Endodermal cell (in vitro differentiated cells): ENCODE results near the gene ACYP2. TPM values are rescaled to one million over a fixed set of nuclear protein-coding genes. Genes with fewer than 3 reads are reported as not detected.

Experiments
- DNase-seq: peaks from one replicate; pipeline ENCODE4 v3.0.0-alpha.2; 2017
- H3K27ac ChIP-seq: 2 replicates; pipeline ENCODE4 v1.5.1; 2013; ENCODE audit warnings: mild to moderate bottlenecking, low read depth, low read length, moderate library complexity
- H3K27me3 ChIP-seq: 2 replicates; pipeline ENCODE4 v1.6.1; 2013; ENCODE audit warnings: mild to moderate bottlenecking, low read length, moderate library complexity; ENCODE audit not compliant: insufficient read depth, control insufficient read depth, poor library complexity, severe bottlenecking
- H3K36me3 ChIP-seq: 2 replicates; pipeline ENCODE4 v1.7.0; 2013; ENCODE audit warnings: mild to moderate bottlenecking, low read length, moderate library complexity; ENCODE audit not compliant: control insufficient read depth, insufficient read depth
- H3K4me1 ChIP-seq: one replicate; pipeline ENCODE4 v1.7.0; 2013; ENCODE audit warnings: low read length; ENCODE audit not compliant: control insufficient read depth, insufficient read depth
- H3K4me3 ChIP-seq: 2 replicates; pipeline ENCODE4 v1.5.1; 2013; ENCODE audit warnings: mild to moderate bottlenecking, low read length, moderate library complexity
- H3K9ac ChIP-seq: 2 replicates; pipeline ENCODE4 v1.6.1; 2013; ENCODE audit warnings: mild to moderate bottlenecking, low read length, moderate library complexity; ENCODE audit not compliant: poor library complexity, severe bottlenecking; ENCODE audit errors: extremely low read depth
- H3K9me3 ChIP-seq: 2 replicates; pipeline ENCODE4 v1.6.1; 2013; ENCODE audit warnings: mild to moderate bottlenecking, low read length, moderate library complexity; ENCODE audit not compliant: control insufficient read depth
- H3K27ac Mint-ChIP-seq: 2 replicates; pipeline ENCODE4 v1.8.0; 2020; ENCODE audit warnings: mixed read lengths
- H3K27me3 Mint-ChIP-seq: 2 replicates; pipeline ENCODE4 v1.8.0; 2021; ENCODE audit warnings: mild to moderate bottlenecking, mixed read lengths; ENCODE audit not compliant: insufficient read depth
- H3K36me3 Mint-ChIP-seq: 2 replicates; pipeline ENCODE4 v1.8.0; 2020; ENCODE audit warnings: low read depth, mixed read lengths
- H3K4me1 Mint-ChIP-seq: 2 replicates; pipeline ENCODE4 v1.8.0; 2020; ENCODE audit warnings: mixed read lengths
- H3K4me3 Mint-ChIP-seq: 2 replicates; pipeline ENCODE4 v1.8.0; 2020; ENCODE audit warnings: mild to moderate bottlenecking, moderate library complexity, mixed read lengths
- H3K9me3 Mint-ChIP-seq: 2 replicates; pipeline ENCODE4 v1.8.0; 2020; ENCODE audit warnings: mild to moderate bottlenecking, mixed read lengths
- WGBS, 2 experiments: methylation state at CpG; one replicate each; pipeline versions ENCODE4 v1.1.5 to v1.1.7; 2013; ENCODE audit warnings: missing lambda C conversion rate in 2 of 2, mixed read lengths in 1 of 2; ENCODE audit not compliant: insufficient coverage in 1 of 2, insufficient read length in 1 of 2; 5-methylcytosine and 5-hydroxymethylcytosine counted together
- total RNA-seq, 2 donors: library from RNA; stranded (reverse); fragmentation: NEBNext Ultra II Directional in 1 of 2; extraction: Animal tissue kit (Norgen Biotek cat#: 25700) in 1 of 2; gene quantifications; 2 replicates in 1 of 2; 3 replicates in 1 of 2; pipeline ENCODE4 v1.2.1, GENCODE V29; 2021
- TF ChIP-seq, protein P1 (sequence below): fragments of 200-600 bp; sonication (generic); conservative IDR thresholded peaks from 2 replicates; pipeline ENCODE4 v1.5.0; 2021; ENCODE audit warnings: antibody characterized with exemption, mild to moderate bottlenecking

The ACYP2 gene
- total RNA-seq, 2 donors from 2014 or later, result 7.4 to 8.6 TPM

DNA sequence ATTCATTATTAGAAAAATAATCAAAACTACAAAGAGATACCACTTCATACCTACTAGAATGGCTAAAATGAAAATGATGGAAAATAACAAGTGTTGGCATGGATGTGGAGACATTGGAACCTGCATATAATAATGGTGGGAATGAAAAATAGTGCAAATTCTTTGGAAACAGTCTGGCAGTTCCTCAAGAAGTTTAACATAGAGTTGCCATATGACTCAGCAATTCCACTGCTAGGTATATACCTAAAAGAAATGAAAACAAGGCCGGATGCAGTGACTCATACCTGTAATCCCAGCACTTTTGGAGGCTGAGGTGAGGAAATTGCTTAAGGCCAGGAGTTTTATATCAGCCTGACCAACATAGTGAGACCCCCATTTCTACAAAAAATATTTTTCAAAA is 41.6 kb upstream of the ACYP2 start:
- H3K4me1 Mint-ChIP-seq, result peaks cover 4% of the 10 kb centered on the region
- H3K36me3 Mint-ChIP-seq, result no peaks in the 10 kb centered on the region
- DNase-seq, result no peak
- no peak overlapping the region for H3K27ac Mint-ChIP-seq
- Histone ChIP-seq H3K36me3 (no peaks in the 10 kb centered on the region), H3K4me1 (peaks cover 2% of the 10 kb centered on the region), H3K4me3 (no peak overlapping the region), H3K27ac (no peak overlapping the region), H3K27me3 (no peaks in the 10 kb centered on the region), H3K9me3 (no peaks in the 10 kb centered on the region), H3K9ac (no peak overlapping the region)
- 79 to 100% methylated on average over 1 of the region's 1 CpG for WGBS, 2 experiments
- no peaks in the 10 kb centered on the region for H3K9me3 Mint-ChIP-seq
- no peak overlapping the region for H3K4me3 Mint-ChIP-seq
- H3K27me3 Mint-ChIP-seq, result no peaks in the 10 kb centered on the region
- TF ChIP-seq, protein P1, sequence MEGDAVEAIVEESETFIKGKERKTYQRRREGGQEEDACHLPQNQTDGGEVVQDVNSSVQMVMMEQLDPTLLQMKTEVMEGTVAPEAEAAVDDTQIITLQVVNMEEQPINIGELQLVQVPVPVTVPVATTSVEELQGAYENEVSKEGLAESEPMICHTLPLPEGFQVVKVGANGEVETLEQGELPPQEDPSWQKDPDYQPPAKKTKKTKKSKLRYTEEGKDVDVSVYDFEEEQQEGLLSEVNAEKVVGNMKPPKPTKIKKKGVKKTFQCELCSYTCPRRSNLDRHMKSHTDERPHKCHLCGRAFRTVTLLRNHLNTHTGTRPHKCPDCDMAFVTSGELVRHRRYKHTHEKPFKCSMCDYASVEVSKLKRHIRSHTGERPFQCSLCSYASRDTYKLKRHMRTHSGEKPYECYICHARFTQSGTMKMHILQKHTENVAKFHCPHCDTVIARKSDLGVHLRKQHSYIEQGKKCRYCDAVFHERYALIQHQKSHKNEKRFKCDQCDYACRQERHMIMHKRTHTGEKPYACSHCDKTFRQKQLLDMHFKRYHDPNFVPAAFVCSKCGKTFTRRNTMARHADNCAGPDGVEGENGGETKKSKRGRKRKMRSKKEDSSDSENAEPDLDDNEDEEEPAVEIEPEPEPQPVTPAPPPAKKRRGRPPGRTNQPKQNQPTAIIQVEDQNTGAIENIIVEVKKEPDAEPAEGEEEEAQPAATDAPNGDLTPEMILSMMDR, result no peak

DNA sequence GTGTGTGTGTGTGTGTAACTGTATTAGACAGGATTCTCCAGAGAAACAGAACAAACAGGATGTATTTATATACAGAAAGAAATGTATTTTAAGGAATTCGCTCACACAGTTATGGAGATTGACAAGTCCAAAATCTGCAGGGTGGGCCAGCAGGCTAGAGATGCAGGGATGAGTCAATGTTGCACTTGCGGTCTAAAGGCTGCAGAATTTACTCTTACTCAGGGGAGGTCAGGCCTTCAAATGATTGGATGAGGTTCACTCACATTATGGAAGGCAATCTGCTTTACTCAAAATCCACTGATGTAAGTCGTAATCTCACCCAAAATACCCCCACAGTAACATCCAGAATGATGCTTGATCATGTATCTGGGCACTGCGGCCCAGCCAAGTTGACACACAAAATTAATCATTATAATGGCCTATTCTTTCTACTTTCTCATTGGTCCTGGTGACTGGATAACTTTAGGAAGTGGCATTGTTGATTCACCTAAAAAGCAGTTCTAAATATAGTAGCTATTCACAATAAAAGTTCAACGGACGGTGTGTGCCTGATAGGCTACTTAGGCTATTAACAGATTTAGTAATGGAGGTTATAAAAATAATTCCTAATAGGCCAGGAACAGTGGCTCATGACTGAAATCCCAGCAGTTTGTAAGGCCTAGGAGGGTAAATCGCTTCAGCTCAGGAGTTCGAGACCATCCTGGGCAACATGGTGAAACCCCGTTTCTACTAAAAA is 40.6 kb upstream of the ACYP2 start:
- Histone ChIP-seq H3K36me3 (no peaks in the 10 kb centered on the region), H3K9ac (no peak overlapping the region), H3K27ac (no peak overlapping the region), H3K4me3 (no peak overlapping the region), H3K27me3 (no peaks in the 10 kb centered on the region), H3K9me3 (no peaks in the 10 kb centered on the region), H3K4me1 (peaks cover 2% of the 10 kb centered on the region)
- peaks cover 7% of the 10 kb centered on the region for H3K4me1 Mint-ChIP-seq
- no peak for DNase-seq
- no peaks in the 10 kb centered on the region for H3K27me3 Mint-ChIP-seq
- 91 to 95% methylated on average over 6 to 9 of the region's 9 CpGs for WGBS, 2 experiments
- TF ChIP-seq, protein P1, result no peak
- no peak overlapping the region for H3K27ac Mint-ChIP-seq
- no peak overlapping the region for H3K4me3 Mint-ChIP-seq
- no peaks in the 10 kb centered on the region for H3K9me3 Mint-ChIP-seq
- H3K36me3 Mint-ChIP-seq, result no peaks in the 10 kb centered on the region

DNA sequence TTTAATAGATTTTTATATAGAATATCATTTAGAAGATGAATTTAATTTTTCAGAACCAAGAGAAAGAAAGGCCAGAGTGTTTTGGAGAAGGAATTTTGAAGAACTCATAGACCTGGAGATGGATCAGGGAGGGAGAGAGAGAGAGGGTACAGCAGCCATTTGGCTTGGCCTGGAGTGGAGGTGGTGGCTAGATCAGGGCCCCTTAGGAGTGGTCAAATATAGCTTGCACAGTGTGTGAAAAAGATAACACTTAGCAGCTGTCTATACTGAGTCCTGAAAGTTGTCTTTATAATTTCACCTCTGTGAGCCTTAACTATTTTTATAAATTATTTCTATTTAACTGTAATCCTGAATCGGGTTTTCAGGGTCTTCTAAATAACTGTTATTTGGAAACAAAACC is 38.8 kb upstream of the ACYP2 start:
- Mint-ChIP-seq H3K36me3 (no peaks in the 10 kb centered on the region), H3K9me3 (no peaks in the 10 kb centered on the region), H3K4me1 (peaks cover 9% of the 10 kb centered on the region), H3K4me3 (no peak overlapping the region), H3K27me3 (no peaks in the 10 kb centered on the region), H3K27ac (no peak overlapping the region)
- no peak for DNase-seq
- Histone ChIP-seq H3K36me3 (no peaks in the 10 kb centered on the region), H3K27ac (no peak overlapping the region), H3K9ac (no peak overlapping the region), H3K4me3 (no peak overlapping the region), H3K4me1 (peaks cover 2% of the 10 kb centered on the region), H3K9me3 (no peaks in the 10 kb centered on the region), H3K27me3 (no peaks in the 10 kb centered on the region)
- TF ChIP-seq, protein P1, result no peak
- WGBS, 2 experiments, result 80 to 100% methylated on average over 1 of the region's 1 CpG
